Measurements from ENCODE around the gene DCTN1.
A peak's percentile ranks its signal among the peaks of the same experiment; 100 is the strongest.

Gene DCTN1

DNA sequence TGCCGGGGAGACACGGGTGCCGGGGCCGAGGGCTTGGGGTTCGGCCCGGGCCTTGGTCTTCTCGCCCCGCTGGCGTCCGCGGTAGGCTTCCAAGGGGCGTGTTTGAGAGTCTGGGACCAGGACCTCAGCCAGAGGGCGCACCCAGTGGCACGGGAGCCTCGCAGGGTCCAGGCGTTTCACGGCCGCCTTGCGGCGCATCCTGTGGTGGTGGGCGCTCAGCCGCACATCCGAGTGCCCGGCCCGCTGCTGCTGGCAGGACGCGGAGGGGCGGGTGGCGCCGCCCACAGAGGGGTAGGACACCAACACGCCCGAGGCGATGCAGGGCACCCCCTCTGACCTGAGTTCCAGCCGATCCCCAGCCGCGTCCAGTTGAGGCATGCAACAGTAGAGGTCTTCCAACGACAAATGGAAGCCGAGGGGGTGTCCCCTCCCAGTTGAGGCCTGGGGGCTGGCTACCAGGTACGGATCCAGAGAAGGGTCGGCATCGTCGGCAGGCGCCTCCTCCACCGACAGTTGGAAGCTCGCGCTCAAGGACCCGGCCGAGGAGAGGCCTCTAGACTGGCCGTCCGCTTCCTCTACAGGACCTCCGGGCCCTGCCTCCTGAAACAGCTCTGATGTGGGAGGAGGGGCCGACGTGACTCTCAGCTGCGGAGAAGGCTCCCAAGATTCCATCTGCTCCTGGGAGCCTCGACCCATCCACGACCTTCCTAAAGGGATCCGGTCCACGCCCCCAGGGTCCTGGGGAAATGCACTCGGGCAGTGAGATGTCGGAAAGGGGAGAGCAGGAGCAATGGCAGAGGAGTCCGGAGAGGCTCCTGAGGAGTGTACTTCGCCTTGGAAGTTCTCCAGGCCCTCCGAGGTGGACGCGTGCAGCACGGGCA is 35.0 kb upstream of the DCTN1 start:
- no peak for TF ChIP-seq POU2F2 (IDR thresholded peaks at IDR 0.05; ENCODE audit: low read depth, low read length)
- TF ChIP-seq TAF1 (IDR thresholded peaks at IDR 0.05; ENCODE audit: low read depth, low read length), result no peak
- no peak for TF ChIP-seq PAX5 (IDR thresholded peaks at IDR 0.05; ENCODE audit: insufficient read depth, low read length, severe bottlenecking)
- TF ChIP-seq SPI1 (IDR thresholded peaks at IDR 0.05; ENCODE audit: low read depth, low read length), result no peak
- TF ChIP-seq POLR2A (IDR thresholded peaks at IDR 0.05; ENCODE audit: low read depth, low read length), result no peak
- TF ChIP-seq POLR2AphosphoS5 (IDR thresholded peaks at IDR 0.05; ENCODE audit: low read depth, low read length), result no peak
- peak; percentile 82 for FAIRE-seq
- peak; percentile 53 for DNase-seq (ENCODE audit: insufficient read length, low spot score)

DNA sequence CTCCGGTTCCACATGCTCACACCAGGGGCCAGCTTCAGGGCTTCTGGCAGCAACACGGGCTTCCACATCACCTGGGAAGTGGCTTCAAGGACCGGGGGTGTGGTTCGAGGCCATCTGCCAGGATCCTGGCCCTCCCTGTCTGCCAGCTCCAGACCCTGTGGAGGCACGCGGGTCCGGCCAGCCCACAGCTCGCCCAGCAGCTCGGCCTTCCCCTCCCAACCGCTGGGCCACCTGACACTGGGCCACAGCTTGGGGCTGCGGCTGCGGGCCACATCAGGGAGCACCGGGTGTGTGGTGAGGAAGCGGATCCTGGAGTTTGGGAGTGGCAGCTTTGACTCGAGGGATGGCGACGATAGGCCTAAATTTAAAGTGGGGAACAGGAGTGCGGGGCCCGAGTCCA is 34.3 kb upstream of the DCTN1 start:
- DNase-seq (ENCODE audit: insufficient read length, low spot score) (no peak), FAIRE-seq (no peak)
- TF ChIP-seq SPI1 (IDR thresholded peaks at IDR 0.05; ENCODE audit: low read depth, low read length) (no peak), POLR2AphosphoS5 (IDR thresholded peaks at IDR 0.05; ENCODE audit: low read depth, low read length) (no peak)

DNA sequence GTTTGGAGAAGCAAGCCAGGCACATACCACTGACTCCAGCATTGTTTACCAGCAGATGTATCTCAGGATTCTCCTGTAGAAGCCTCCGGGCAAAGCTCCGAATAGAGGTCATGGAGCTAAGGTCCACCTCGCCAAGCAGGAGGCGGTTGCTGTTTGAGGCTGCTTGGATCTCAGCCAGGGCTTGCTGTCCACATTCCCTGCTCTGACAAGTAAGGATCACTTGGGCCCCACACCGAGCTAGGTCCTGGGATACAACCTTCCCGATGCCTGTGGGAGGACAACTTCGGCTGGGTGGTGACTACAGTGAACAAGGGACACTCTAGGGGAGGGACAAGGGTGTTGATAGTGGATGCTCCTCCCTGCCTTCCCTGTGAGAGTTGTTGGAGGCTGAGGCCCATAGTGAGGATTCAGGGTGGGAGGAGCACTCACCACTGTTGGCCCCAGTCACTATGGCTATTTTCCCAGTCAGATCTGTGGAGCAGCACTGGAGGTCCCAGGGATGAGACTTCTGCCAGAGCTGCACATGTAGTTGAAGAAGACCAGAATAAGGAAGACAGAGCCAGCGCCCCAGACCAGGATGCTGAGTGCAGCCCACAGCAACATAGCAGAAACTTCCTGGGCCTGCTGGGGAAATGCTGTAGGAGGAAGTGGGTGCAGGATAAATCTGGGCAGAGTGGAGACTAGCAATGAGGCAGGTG is 33.0 kb upstream of the DCTN1 start:
- TF ChIP-seq PAX5 (IDR thresholded peaks at IDR 0.05; ENCODE audit: insufficient read depth, low read length, severe bottlenecking) (no peak), SPI1 (IDR thresholded peaks at IDR 0.05; ENCODE audit: low read depth, low read length) (peak; percentile 34; the same call in 1 of the 2 replicates)
- FAIRE-seq (no peak), DNase-seq (ENCODE audit: insufficient read length, low spot score) (no peak)

DNA sequence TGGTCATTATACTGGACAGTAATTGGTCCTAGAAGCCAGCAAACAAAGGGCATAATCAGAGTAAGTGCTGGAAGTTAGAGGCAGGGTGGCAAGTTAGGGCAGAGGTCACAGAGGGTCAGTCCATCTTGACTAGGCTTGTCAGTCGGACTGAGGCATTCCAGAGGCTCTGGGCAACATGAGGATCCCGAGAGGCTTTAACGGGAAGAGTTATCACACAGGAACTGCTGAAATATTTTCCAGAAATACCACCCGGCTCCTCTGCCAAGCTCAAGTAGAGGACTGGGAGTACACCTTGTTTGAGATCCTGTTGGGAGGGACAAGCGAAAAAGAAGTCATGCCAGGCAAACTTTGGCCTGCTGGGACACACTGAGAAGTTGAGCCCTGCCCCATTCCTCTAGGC is 27.6 kb upstream of the DCTN1 start:
- no peak for DNase-seq (ENCODE audit: insufficient read length, low spot score)
- no peak for TF ChIP-seq POU2F2 (IDR thresholded peaks at IDR 0.05; ENCODE audit: low read depth, low read length)
- no peak for TF ChIP-seq PAX5 (IDR thresholded peaks at IDR 0.05; ENCODE audit: insufficient read depth, low read length, severe bottlenecking)
- TF ChIP-seq SPI1 (IDR thresholded peaks at IDR 0.05; ENCODE audit: low read depth, low read length), result no peak
- TF ChIP-seq POLR2A (IDR thresholded peaks at IDR 0.05; ENCODE audit: low read depth, low read length), result no peak
- TF ChIP-seq TAF1 (IDR thresholded peaks at IDR 0.05; ENCODE audit: low read depth, low read length), result no peak
- FAIRE-seq, result no peak

DNA sequence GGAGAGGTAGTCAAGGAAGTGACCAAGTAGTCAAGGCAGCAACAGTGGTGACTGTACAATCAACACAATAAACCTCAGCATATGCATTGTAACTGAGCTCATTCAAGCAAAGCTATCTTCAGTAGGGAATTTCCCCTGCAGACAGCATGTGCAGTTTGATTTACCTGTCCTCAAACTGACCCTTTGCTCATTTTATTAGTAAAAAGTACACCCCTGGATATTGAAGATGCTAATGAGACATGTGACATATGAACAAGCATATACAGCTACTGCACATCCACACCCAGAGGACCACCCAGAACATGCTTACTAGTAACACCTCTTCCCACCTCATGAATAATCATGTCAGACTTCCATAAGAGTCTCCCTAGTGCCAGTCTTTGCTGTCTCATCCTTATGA is 25.9 kb upstream of the DCTN1 start:
- TF ChIP-seq SPI1 (IDR thresholded peaks at IDR 0.05; ENCODE audit: low read depth, low read length) (peak; percentile 9; the same call in 1 of the 2 replicates), POLR2AphosphoS5 (IDR thresholded peaks at IDR 0.05; ENCODE audit: low read depth, low read length) (no peak), POU2F2 (IDR thresholded peaks at IDR 0.05; ENCODE audit: low read depth, low read length) (peak; percentile 79)
- DNase-seq (ENCODE audit: insufficient read length, low spot score), result no peak
- FAIRE-seq, result peak; percentile 92

DNA sequence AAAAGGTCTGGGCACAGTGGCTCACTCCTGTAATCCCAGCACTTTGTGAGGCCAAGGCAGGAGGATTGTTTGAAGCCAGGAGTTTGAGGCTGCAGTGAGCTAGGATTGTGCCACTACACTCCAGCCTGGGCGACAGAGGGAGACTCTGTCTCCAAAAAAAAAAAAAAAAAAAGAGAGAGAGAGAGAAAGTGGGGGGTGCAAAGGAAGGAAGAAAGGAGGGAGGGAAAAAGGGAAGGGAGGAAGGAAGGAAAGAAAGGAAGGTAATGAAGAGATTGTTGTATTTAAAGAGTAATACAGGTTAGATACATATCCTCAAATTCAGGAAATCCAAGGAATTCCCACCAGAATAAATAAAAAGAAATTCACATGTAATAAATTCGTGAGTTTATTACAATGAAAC is 21.8 kb upstream of the DCTN1 start:
- TF ChIP-seq PAX5 (IDR thresholded peaks at IDR 0.05; ENCODE audit: insufficient read depth, low read length, severe bottlenecking) (no peak), TAF1 (IDR thresholded peaks at IDR 0.05; ENCODE audit: low read depth, low read length) (no peak), POLR2A (IDR thresholded peaks at IDR 0.05; ENCODE audit: low read depth, low read length) (no peak), POLR2AphosphoS5 (IDR thresholded peaks at IDR 0.05; ENCODE audit: low read depth, low read length) (no peak), POU2F2 (IDR thresholded peaks at IDR 0.05; ENCODE audit: low read depth, low read length) (no peak)
- DNase-seq (ENCODE audit: insufficient read length, low spot score) (no peak), FAIRE-seq (no peak)

DNA sequence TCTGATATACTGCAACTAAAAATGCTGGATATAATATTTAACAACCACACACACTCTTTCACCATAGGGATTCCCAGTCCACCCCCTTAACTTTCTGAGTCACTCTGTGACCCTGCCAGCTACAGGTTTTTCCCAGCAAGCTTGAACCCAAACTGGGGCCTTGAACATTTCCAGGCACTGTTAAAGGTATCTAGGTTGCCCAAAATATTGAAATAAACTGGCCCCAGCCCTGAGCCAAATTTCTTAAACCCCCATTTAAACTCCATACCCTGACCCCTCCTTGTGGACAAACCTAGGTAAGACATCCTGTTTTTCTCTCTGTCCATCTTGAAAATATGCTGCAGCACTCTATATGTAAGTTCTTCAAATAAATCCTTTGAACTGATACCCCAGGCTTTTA is 19.7 kb upstream of the DCTN1 start:
- no peak for DNase-seq (ENCODE audit: insufficient read length, low spot score)
- FAIRE-seq, result no peak

DNA sequence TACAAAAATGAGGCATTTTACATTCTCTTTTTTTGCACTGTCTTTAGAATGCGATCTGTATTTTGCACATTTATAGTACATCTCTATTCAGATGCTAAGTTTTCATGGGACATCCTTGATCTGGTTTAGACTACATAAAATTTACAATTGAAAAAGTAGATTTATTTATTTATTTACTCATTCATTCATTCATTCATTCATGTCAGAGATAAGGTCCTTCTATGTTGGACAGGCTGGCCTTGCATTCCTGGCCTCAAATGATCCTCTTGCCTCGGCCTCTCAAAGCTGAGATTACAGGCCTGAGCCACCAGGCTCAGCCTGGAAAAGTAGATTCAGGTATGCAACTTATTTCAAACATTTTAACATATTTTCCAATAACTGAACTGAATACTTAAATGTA is 16.0 kb upstream of the DCTN1 start:
- TF ChIP-seq POLR2A (IDR thresholded peaks at IDR 0.05; ENCODE audit: low read depth, low read length), result no peak
- TF ChIP-seq TAF1 (IDR thresholded peaks at IDR 0.05; ENCODE audit: low read depth, low read length), result no peak
- TF ChIP-seq PAX5 (IDR thresholded peaks at IDR 0.05; ENCODE audit: insufficient read depth, low read length, severe bottlenecking), result no peak
- no peak for TF ChIP-seq POU2F2 (IDR thresholded peaks at IDR 0.05; ENCODE audit: low read depth, low read length)
- DNase-seq (ENCODE audit: insufficient read length, low spot score) (no peak), FAIRE-seq (no peak)

More for the DNA sequence above, 19.7 kb upstream of the DCTN1 start:
- TF ChIP-seq SPI1 (IDR thresholded peaks at IDR 0.05; ENCODE audit: low read depth, low read length) (no peak), PAX5 (IDR thresholded peaks at IDR 0.05; ENCODE audit: insufficient read depth, low read length, severe bottlenecking) (no peak), TAF1 (IDR thresholded peaks at IDR 0.05; ENCODE audit: low read depth, low read length) (no peak), POU2F2 (IDR thresholded peaks at IDR 0.05; ENCODE audit: low read depth, low read length) (no peak)

DNA sequence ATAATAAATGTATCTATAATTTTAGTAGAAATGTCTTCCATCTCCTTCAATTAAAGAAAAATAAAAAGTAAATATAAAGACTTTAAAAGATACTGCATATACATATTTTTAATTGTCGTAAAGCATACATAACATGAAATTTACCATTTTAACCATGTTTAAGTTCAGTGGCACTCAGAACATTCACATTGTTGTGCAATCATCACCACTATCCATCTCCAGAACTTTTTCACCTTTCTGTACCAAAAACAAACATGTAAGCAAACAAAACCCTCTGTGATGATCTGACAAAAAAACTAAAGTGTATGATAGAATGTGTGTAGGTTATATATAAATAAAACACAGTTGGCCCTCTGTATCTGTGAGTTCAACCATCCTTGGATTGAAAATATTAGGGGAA is 13.4 kb upstream of the DCTN1 start:
- TF ChIP-seq TAF1 (IDR thresholded peaks at IDR 0.05; ENCODE audit: low read depth, low read length), result no peak
- no peak for TF ChIP-seq SPI1 (IDR thresholded peaks at IDR 0.05; ENCODE audit: low read depth, low read length)
- no peak for TF ChIP-seq POLR2AphosphoS5 (IDR thresholded peaks at IDR 0.05; ENCODE audit: low read depth, low read length)
- no peak for TF ChIP-seq POU2F2 (IDR thresholded peaks at IDR 0.05; ENCODE audit: low read depth, low read length)
- TF ChIP-seq PAX5 (IDR thresholded peaks at IDR 0.05; ENCODE audit: insufficient read depth, low read length, severe bottlenecking), result no peak
- TF ChIP-seq POLR2A (IDR thresholded peaks at IDR 0.05; ENCODE audit: low read depth, low read length), result no peak
- no peak for FAIRE-seq
- no peak for DNase-seq (ENCODE audit: insufficient read length, low spot score)

DNA sequence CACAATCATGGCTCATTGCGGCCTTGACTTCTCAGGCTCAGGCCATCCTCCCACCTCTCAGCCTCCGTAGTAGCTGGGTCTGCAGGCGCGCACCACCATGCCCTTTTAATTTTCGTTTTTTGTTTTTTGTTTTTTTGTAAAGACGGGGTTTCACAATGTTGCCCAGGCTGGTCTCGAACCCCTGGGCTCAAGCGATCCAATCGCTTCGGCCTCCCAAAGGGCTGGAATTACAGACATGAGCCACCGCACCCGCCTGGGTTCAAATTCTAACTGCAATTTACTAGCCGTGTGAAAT is 12.3 kb upstream of the DCTN1 start:
- no peak for FAIRE-seq
- TF ChIP-seq TAF1 (IDR thresholded peaks at IDR 0.05; ENCODE audit: low read depth, low read length), result no peak
- TF ChIP-seq POLR2AphosphoS5 (IDR thresholded peaks at IDR 0.05; ENCODE audit: low read depth, low read length), result no peak
- TF ChIP-seq POU2F2 (IDR thresholded peaks at IDR 0.05; ENCODE audit: low read depth, low read length), result no peak
- TF ChIP-seq POLR2A (IDR thresholded peaks at IDR 0.05; ENCODE audit: low read depth, low read length), result no peak
- no peak for TF ChIP-seq SPI1 (IDR thresholded peaks at IDR 0.05; ENCODE audit: low read depth, low read length)
- no peak for TF ChIP-seq PAX5 (IDR thresholded peaks at IDR 0.05; ENCODE audit: insufficient read depth, low read length, severe bottlenecking)
- no peak for DNase-seq (ENCODE audit: insufficient read length, low spot score)
